H1 (cell line): ENCODE measurements around the gene KIF1B. TPM values are rescaled to one million over a fixed set of nuclear protein-coding genes. Genes with fewer than 3 reads are reported as not detected.

Experiments
- CTCF ChIA-PET: fragments of 300-600 bp; sonication (Branson Sonifier 250); formaldehyde crosslinking; loops from one replicate; lab custom pipeline; 2021; ENCODE audit not compliant: partially characterized antibody; lab: Charles Lee
- POLR2A ChIA-PET: fragments of 300-600 bp; sonication (Branson Sonifier 250); formaldehyde crosslinking; loops from one replicate; lab custom pipeline; 2021; ENCODE audit warnings: inconsistent platforms; ENCODE audit not compliant: partially characterized antibody; lab: Charles Lee
- DNase-seq, 2 experiments: peaks; one replicate each; pipeline versions ENCODE4 v3.0.0 to v3.0.0-alpha.2; 2010 to 2022; ENCODE audit warnings: low spot score in 2 of 2, low read depth in 1 of 2, mixed read lengths in 1 of 2
- FAIRE-seq: peaks from 2 replicates; lab custom pipeline; 2011; peaks lifted over from hg19 to GRCh38; lab: Jason Lieb, UNC
- H2AFZ ChIP-seq: 2 replicates; pipeline ENCODE4 v1.8.1; 2012; ENCODE audit warnings: low read length, inconsistent platforms
- H2AK5ac ChIP-seq: 2 replicates; pipeline ENCODE4 v1.6.1; 2013; ENCODE audit warnings: low read depth, low read length
- H2BK120ac ChIP-seq: replicated peaks from 2 replicates; pipeline ENCODE3; 2013; ENCODE audit warnings: low read depth, low read length, inconsistent platforms
- H2BK12ac ChIP-seq: 2 replicates; pipeline ENCODE4 v1.6.1; 2013; ENCODE audit warnings: low read depth, low read length
- H2BK15ac ChIP-seq: 2 replicates; pipeline ENCODE4 v1.6.1; 2013; ENCODE audit warnings: low read length
- H2BK20ac ChIP-seq: 2 replicates; pipeline ENCODE4 v1.6.1; 2013; ENCODE audit warnings: low read length
- H2BK5ac ChIP-seq: 2 replicates; pipeline ENCODE4 v1.6.1; 2013; ENCODE audit warnings: low read depth, low read length
- H3K14ac ChIP-seq: 2 replicates; pipeline ENCODE4 v1.6.1; 2013; ENCODE audit warnings: inconsistent platforms; ENCODE audit not compliant: insufficient read length
- H3K18ac ChIP-seq: 2 replicates; pipeline ENCODE4 v1.6.1; 2013; ENCODE audit warnings: low read length; ENCODE audit errors: extremely low read depth
- H3K23ac ChIP-seq: 2 replicates; pipeline ENCODE4 v1.6.1; 2013; ENCODE audit warnings: inconsistent platforms; ENCODE audit not compliant: insufficient read length
- H3K23me2 ChIP-seq: 2 replicates; pipeline ENCODE4 v1.6.1; 2013; ENCODE audit warnings: low read depth, low read length
- H3K27ac ChIP-seq: 2 replicates; pipeline ENCODE4 v1.6.1; 2011; ENCODE audit warnings: low read depth, low read length, inconsistent platforms
- H3K27me3 ChIP-seq, 4 experiments: replicated peaks in 1 of 4; 1 replicate in 1 of 4; 2 replicates in 3 of 4; pipeline versions ENCODE4 v1.6.1 to v1.8.1; 2011 to 2013; ENCODE audit warnings: low read length in 3 of 4, mild to moderate bottlenecking in 3 of 4, inconsistent platforms in 2 of 4, mixed read lengths in 2 of 4, moderate library complexity in 1 of 4; ENCODE audit not compliant: control insufficient read depth in 3 of 4, insufficient read depth in 3 of 4; ENCODE audit errors: extremely low read depth in 1 of 4
- H3K36me3 ChIP-seq, 4 experiments: 2 replicates each; pipeline versions ENCODE4 v1.6.1 to v1.8.1; 2011 to 2013; ENCODE audit warnings: mild to moderate bottlenecking in 4 of 4, low read length in 3 of 4, moderate library complexity in 2 of 4, control low read depth in 1 of 4, inconsistent platforms in 1 of 4; ENCODE audit not compliant: insufficient read depth in 4 of 4, control insufficient read depth in 2 of 4
- H3K4ac ChIP-seq: replicated peaks from 2 replicates; pipeline ENCODE3; 2013; ENCODE audit warnings: low read length, low read depth, mixed read lengths, inconsistent platforms; ENCODE audit not compliant: insufficient read length
- H3K4me1 ChIP-seq, 4 experiments: replicated peaks in 1 of 4; 1 replicate in 1 of 4; 2 replicates in 3 of 4; pipeline versions ENCODE4 v1.6.1 to v1.8.1; 2011 to 2013; ENCODE audit warnings: low read length in 3 of 4, inconsistent platforms in 2 of 4, mixed read lengths in 1 of 4; ENCODE audit not compliant: insufficient read depth in 4 of 4, control insufficient read depth in 3 of 4
- H3K4me2 ChIP-seq, 2 experiments: 2 replicates each; pipeline versions ENCODE4 v1.6.1 to v1.8.1; 2011 to 2013; ENCODE audit warnings: low read depth in 2 of 2, low read length in 2 of 2, control low read depth in 1 of 2, inconsistent platforms in 1 of 2, mild to moderate bottlenecking in 1 of 2; ENCODE audit not compliant: insufficient read depth in 1 of 2
- H3K4me3 ChIP-seq, 4 experiments: fragments of 200-600, 300-600 bp in 1 of 4; sonication (generic), shearing (Covaris generic), sonication (Bioruptor Twin) in 1 of 4; 2 replicates each; pipeline versions ENCODE4 v1.5.1 to v1.8.1; 2011 to 2016; ENCODE audit warnings: low read length in 4 of 4, low read depth in 3 of 4, control low read depth in 2 of 4, inconsistent platforms in 2 of 4, mild to moderate bottlenecking in 2 of 4, mixed read lengths in 1 of 4, moderate library complexity in 1 of 4; ENCODE audit not compliant: insufficient read depth in 2 of 4; ENCODE audit errors: extremely low read depth in 1 of 4
- H3K56ac ChIP-seq: replicated peaks from 2 replicates; pipeline ENCODE3; 2013; ENCODE audit warnings: low read depth, mild to moderate bottlenecking, mixed read lengths, low read length, inconsistent platforms; ENCODE audit not compliant: insufficient read length
- H3K79me1 ChIP-seq: 2 replicates; pipeline ENCODE4 v1.6.1; 2013; ENCODE audit warnings: low read depth, low read length, control low read depth
- H3K79me2 ChIP-seq, 2 experiments: 2 replicates each; pipeline versions ENCODE4 v1.6.1 to v1.8.1; 2012 to 2013; ENCODE audit warnings: low read length in 2 of 2, mild to moderate bottlenecking in 2 of 2, inconsistent platforms in 1 of 2; ENCODE audit not compliant: insufficient read depth in 2 of 2, control insufficient read depth in 1 of 2
- H3K9ac ChIP-seq, 4 experiments: replicated peaks in 1 of 4; 1 replicate in 1 of 4; 2 replicates in 3 of 4; pipeline versions ENCODE4 v1.6.1 to v1.8.1; 2011 to 2013; ENCODE audit warnings: low read depth in 3 of 4, low read length in 3 of 4, control low read depth in 2 of 4, mild to moderate bottlenecking in 2 of 4, moderate library complexity in 2 of 4, inconsistent platforms in 1 of 4; ENCODE audit errors: extremely low read depth in 1 of 4
- H3K9me3 ChIP-seq, 2 experiments: 2 replicates each; pipeline versions ENCODE4 v1.6.1 to v1.8.1; 2012 to 2013; ENCODE audit warnings: mild to moderate bottlenecking in 2 of 2, moderate library complexity in 2 of 2, control low read depth in 1 of 2, inconsistent platforms in 1 of 2, low read depth in 1 of 2, low read length in 1 of 2, mixed read lengths in 1 of 2; ENCODE audit not compliant: insufficient read depth in 2 of 2
- H4K20me1 ChIP-seq, 2 experiments: replicated peaks in 1 of 2; 2 replicates each; pipeline versions ENCODE3 to v1.8.1; 2011 to 2013; ENCODE audit warnings: inconsistent platforms in 2 of 2, low read length in 2 of 2, mild to moderate bottlenecking in 1 of 2; ENCODE audit not compliant: insufficient read depth in 2 of 2, control insufficient read depth in 1 of 2
- H4K5ac ChIP-seq: 2 replicates; pipeline ENCODE4 v1.6.1; 2013; ENCODE audit warnings: low read length, low read depth, mixed read lengths, inconsistent platforms; ENCODE audit not compliant: insufficient read length
- H4K8ac ChIP-seq: 2 replicates; pipeline ENCODE4 v1.8.0; 2013; ENCODE audit warnings: mild to moderate bottlenecking, moderate library complexity, low read length, inconsistent platforms; ENCODE audit not compliant: insufficient read depth; ENCODE audit errors: extremely low read depth
- H4K91ac ChIP-seq: replicated peaks from 2 replicates; pipeline ENCODE3; 2013; ENCODE audit warnings: low read length, mixed read lengths, inconsistent platforms; ENCODE audit not compliant: insufficient read length
- ASH2L ChIP-seq: fragments of 200-600, 300-600 bp; sonication (generic); IDR thresholded peaks from one replicate; pipeline ENCODE4 v1.7.1; 2017; ENCODE audit warnings: low read length
- ATF2 ChIP-seq: IDR thresholded peaks from 2 replicates; pipeline ENCODE4 v1.6.1; 2012; ENCODE audit warnings: low read length, inconsistent platforms
- BCL11A ChIP-seq, 2 experiments: IDR thresholded peaks; one replicate each; pipeline ENCODE4 v1.6.1; 2011; ENCODE audit warnings: low read depth in 2 of 2, low read length in 2 of 2, mild to moderate bottlenecking in 2 of 2
- CBX5 ChIP-seq: fragments of 300-800, 300-1000 bp; sonication (generic); IDR thresholded peaks from 2 replicates; pipeline ENCODE4 v1.7.1; 2016; ENCODE audit warnings: antibody characterized with exemption, low read length, low read depth
- CEBPB ChIP-seq: IDR thresholded peaks from 2 replicates; pipeline ENCODE4 v1.6.1; 2012; ENCODE audit warnings: low read depth, low read length
- HDAC6 ChIP-seq: IDR thresholded peaks from one replicate; pipeline ENCODE4 v1.7.1; 2012; ENCODE audit warnings: low read depth, mild to moderate bottlenecking, inconsistent platforms, low read length, moderate library complexity
- JUN ChIP-seq: IDR thresholded peaks from 2 replicates; pipeline ENCODE4 v1.6.1; 2011; ENCODE audit warnings: low read depth, mild to moderate bottlenecking, improper control_type of control experiment, low read length
- PHF8 ChIP-seq: fragments of 200-600 bp; sonication (generic); conservative IDR thresholded peaks from 2 replicates; pipeline ENCODE4 v1.7.1; 2012; ENCODE audit warnings: low read depth, mild to moderate bottlenecking, inconsistent platforms, low read length, moderate library complexity
- SUZ12 ChIP-seq: fragments of 200-600 bp; sonication (generic); IDR thresholded peaks from 2 replicates; pipeline ENCODE4 v1.6.1; 2012; ENCODE audit warnings: mild to moderate bottlenecking, inconsistent platforms, low read length, moderate library complexity, mixed read lengths
- TCF12 ChIP-seq: IDR thresholded peaks from 2 replicates; pipeline ENCODE4 v1.6.1; 2011; ENCODE audit warnings: low read depth, mild to moderate bottlenecking, low read length
- YY1 ChIP-seq: IDR thresholded peaks from 2 replicates; pipeline ENCODE4 v1.6.1; 2011; ENCODE audit warnings: low read depth, mild to moderate bottlenecking, low read length
- polyA plus RNA-seq, 7 experiments: library from polyadenylated mRNA; depleted of rRNA in 3 of 7; stranded (reverse) in 5 of 7; unstranded in 2 of 7; fragments of >200 nt in 5 of 7; fragments of 200-250 nt in 2 of 7; gene quantifications; 1 replicate in 5 of 7; 2 replicates in 1 of 7; 4 replicates in 1 of 7; pipeline versions ENCODE4 v1.2.1 to v1.2.3, GENCODE V29; 2011 to 2013; ENCODE audit warnings: missing spikeins in 2 of 7, mixed read lengths in 2 of 7
- total RNA-seq: library from RNA; stranded (reverse); fragmentation: NEBNext Ultra II Directional; extraction: Animal tissue kit (Norgen Biotek cat#: 25700); gene quantifications from 2 replicates; pipeline ENCODE4 v1.2.1, GENCODE V29; 2021

Gene KIF1B
- total and polyA plus RNA-seq, 2 of the 8 experiments (the other 6 are each of a cell fraction or from before 2014, with no cell fraction given) = 39.1 to 74.2 TPM

GRCh38 chr1:10347109-10347508, 136.7 kb downstream of the KIF1B start:
- H4K20me1 ChIP-seq = no peaks in the 10 kb centered on the region
- DNase-seq = no peak
- FAIRE-seq = no peak
- POLR2A ChIA-PET = no interaction called here
- H2BK15ac ChIP-seq = no peak overlapping the region
- H3K23me2 ChIP-seq = no peaks in the 10 kb centered on the region
- CTCF ChIA-PET = no interaction called here
- no peak overlapping the region for H3K56ac ChIP-seq
- no peaks in the 10 kb centered on the region for H3K9me3 ChIP-seq
- no peak overlapping the region for H3K27ac ChIP-seq
- no peak overlapping the region for H2BK5ac ChIP-seq
- H2BK120ac ChIP-seq = no peak overlapping the region
- no peak overlapping the region for H2AFZ ChIP-seq
- no peaks in the 10 kb centered on the region for H3K79me2 ChIP-seq
- H3K4me1 ChIP-seq = peaks cover 0 to 7% (median 6%) of the 10 kb centered on the region in 4 experiments; a peak in 5 of 7 replicates
- H3K4me3 ChIP-seq = no peak overlapping the region
- no peak overlapping the region for H2AK5ac ChIP-seq
- H3K9ac ChIP-seq = no peak overlapping the region
- no peaks in the 10 kb centered on the region for H3K27me3 ChIP-seq
- H3K14ac ChIP-seq = no peak overlapping the region
- no peak overlapping the region for H3K4ac ChIP-seq
- no peak overlapping the region for H2BK12ac ChIP-seq
- H3K18ac ChIP-seq = no peak overlapping the region
- H4K91ac ChIP-seq = no peak overlapping the region
- no peak overlapping the region for H3K23ac ChIP-seq
- H2BK20ac ChIP-seq = no peak overlapping the region
- peaks cover 0 to 35% (median 18%) of the 10 kb centered on the region in 4 experiments; a peak in 4 of 8 replicates for H3K36me3 ChIP-seq
- no peak overlapping the region for H4K8ac ChIP-seq
- H4K5ac ChIP-seq = no peak overlapping the region
- H3K79me1 ChIP-seq = no peaks in the 10 kb centered on the region
- H3K4me2 ChIP-seq = no peak overlapping the region
- TF ChIP-seq BCL11A (IDR thresholded peaks at IDR 0.05; ENCODE audit: low read depth in 2 of 2, low read length in 2 of 2) (no peak), JUN (no peak), YY1 (no peak), ASH2L (no peak), CEBPB (no peak), TCF12 (no peak), ATF2 (no peak), CBX5 (no peak), HDAC6 (no peak), SUZ12 (no peak), PHF8 (no peak)
